Activated CD8-positive, alpha-beta memory T cell treated with anti-CD3 and anti-CD28 coated beads, Interleukin-2, amount 50 U/mL, for 24 hours (primary cell): ENCODE data around the gene NEU1.
"Not testable (repeated sequence)": the region's sequence is repeated elsewhere in the genome, so short reads cannot be mapped to it uniquely, and the experiment has no call there.

Experiments used
- DNase-seq: peaks from one replicate; pipeline ENCODE4 v3.0.0-alpha.2; 2020; ENCODE audit errors: extremely low read depth

Gene NEU1

DNA sequence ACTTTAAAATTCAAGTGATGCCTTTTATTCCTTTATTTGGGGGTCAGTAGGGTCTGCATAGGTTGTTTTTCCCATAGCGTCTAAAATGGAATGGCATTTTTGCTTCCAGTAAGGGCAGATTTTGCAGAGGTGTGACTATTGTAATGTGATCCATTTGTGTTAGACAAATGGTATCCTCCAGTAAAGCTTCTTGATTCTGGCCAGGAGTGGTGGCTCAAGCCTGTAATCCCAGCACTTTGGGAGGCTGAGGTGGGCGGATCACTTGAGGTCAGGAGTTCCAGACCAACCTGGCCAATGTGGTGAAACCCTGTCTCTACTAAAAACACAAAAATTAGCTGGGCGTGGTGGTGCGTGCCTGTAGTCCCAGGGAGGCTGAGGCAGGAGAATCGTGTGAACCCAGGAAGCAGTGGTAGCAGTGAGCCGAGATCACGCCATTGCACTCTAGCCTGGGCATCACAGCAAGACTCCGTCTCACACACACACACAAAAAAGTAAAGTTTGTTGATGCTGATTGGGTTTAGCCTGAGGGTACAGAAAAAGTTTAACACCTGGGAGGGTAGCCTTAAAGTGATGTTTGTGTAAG lies 44.6 kb downstream of the NEU1 start:
- not testable (repeated sequence) for DNase-seq

DNA sequence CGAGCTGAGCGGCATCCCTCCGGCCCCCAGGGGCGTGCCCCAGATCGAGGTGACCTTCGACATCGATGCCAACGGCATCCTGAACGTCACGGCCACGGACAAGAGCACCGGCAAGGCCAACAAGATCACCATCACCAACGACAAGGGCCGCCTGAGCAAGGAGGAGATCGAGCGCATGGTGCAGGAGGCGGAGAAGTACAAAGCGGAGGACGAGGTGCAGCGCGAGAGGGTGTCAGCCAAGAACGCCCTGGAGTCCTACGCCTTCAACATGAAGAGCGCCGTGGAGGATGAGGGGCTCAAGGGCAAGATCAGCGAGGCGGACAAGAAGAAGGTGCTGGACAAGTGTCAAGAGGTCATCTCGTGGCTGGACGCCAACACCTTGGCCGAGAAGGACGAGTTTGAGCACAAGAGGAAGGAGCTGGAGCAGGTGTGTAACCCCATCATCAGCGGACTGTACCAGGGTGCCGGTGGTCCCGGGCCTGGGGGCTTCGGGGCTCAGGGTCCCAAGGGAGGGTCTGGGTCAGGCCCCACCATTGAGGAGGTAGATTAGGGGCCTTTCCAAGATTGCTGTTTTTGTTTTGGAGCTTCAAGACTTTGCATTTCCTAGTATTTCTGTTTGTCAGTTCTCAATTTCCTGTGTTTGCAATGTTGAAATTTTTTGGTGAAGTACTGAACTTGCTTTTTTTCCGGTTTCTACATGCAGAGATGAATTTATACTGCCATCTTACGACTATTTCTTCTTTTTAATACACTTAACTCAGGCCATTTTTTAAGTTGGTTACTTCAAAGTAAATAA lies 45.3 kb downstream of the NEU1 start:
- DNase-seq = not testable (repeated sequence)

DNA sequence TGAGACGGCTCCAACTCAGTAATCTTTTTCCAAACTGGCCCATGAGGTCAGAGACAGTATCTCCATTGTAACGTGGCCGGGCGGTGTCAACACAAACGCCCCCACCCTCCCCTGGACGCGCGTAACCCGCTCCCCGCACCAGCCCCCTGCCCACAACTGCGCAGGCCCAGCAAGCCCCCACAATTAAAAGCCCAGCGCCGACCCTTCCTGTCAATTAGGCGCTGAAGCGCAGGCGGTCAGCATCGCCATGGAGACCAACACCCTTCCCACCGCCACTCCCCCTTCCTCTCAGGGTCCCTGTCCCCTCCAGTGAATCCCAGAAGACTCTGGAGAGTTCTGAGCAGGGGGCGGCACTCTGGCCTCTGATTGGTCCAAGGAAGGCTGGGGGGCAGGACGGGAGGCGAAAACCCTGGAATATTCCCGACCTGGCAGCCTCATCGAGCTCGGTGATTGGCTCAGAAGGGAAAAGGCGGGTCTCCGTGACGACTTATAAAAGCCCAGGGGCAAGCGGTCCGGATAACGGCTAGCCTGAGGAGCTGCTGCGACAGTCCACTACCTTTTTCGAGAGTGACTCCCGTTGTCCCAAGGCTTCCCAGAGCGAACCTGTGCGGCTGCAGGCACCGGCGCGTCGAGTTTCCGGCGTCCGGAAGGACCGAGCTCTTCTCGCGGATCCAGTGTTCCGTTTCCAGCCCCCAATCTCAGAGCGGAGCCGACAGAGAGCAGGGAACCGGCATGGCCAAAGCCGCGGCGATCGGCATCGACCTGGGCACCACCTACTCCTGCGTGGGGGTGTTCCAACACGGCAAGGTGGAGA lies 47.4 kb downstream of the NEU1 start, which contains the start of the genes HSPA1A and HSPA1L:
TSS of gene HSPA1A (plus strand) at position 519 of the 814 bp plus-strand sequence. CDS start at position 733, 214 bp downstream.
TSS of gene HSPA1L (minus strand) at position 259 of the 814 bp plus-strand sequence. CDS start 3,311 bp downstream, outside the sequence.
- DNase-seq = no peak

GRCh38 chr6:31814677-31815024 lies 48.0 kb downstream of the NEU1 start:
- DNase-seq = no peak

- no peak for DNase-seq
These were observed 49.2 kb downstream of the NEU1 start for GRCh38 chr6:31813465-31813849.

DNA sequence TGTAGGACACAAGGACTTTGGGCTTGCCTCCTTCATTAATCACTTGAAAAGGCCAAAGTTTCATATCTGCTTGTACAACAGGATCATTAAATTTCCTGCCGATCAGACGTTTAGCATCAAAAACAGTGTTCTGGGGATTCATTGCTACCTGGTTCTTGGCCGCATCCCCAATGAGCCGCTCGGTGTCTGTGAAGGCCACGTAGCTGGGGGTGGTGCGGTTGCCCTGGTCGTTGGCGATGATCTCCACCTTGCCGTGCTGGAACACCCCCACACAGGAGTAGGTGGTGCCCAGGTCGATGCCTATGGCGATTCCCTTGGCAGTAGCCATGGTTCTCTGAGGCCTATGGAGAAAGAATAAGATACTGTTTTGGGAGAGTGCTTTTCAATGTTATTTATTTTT lies 51.0 kb downstream of the NEU1 start:
- DNase-seq = no peak

GRCh38 chr6:31808599-31808998 lies 54.0 kb downstream of the NEU1 start:
- not testable (repeated sequence) for DNase-seq
